C4-2B (cell line): ENCODE measurements around the gene FRK.
A peak's percentile ranks its signal among the peaks of the same experiment; 100 is the strongest.

Experiments
- H3K27ac ChIP-seq: fragments of 450-650 bp; 2 replicates; pipeline ENCODE4 v1.5.1; 2017
- ZFX ChIP-seq: fragments of 450-650 bp; IDR thresholded peaks from 2 replicates; pipeline ENCODE4 v1.6.1; 2017
- TF ChIP-seq, protein P1 (sequence below): fragments of 450-650 bp; conservative IDR thresholded peaks from 2 replicates; pipeline ENCODE4 v1.5.1; 2017; ENCODE audit warnings: mild to moderate bottlenecking

Gene FRK

DNA sequence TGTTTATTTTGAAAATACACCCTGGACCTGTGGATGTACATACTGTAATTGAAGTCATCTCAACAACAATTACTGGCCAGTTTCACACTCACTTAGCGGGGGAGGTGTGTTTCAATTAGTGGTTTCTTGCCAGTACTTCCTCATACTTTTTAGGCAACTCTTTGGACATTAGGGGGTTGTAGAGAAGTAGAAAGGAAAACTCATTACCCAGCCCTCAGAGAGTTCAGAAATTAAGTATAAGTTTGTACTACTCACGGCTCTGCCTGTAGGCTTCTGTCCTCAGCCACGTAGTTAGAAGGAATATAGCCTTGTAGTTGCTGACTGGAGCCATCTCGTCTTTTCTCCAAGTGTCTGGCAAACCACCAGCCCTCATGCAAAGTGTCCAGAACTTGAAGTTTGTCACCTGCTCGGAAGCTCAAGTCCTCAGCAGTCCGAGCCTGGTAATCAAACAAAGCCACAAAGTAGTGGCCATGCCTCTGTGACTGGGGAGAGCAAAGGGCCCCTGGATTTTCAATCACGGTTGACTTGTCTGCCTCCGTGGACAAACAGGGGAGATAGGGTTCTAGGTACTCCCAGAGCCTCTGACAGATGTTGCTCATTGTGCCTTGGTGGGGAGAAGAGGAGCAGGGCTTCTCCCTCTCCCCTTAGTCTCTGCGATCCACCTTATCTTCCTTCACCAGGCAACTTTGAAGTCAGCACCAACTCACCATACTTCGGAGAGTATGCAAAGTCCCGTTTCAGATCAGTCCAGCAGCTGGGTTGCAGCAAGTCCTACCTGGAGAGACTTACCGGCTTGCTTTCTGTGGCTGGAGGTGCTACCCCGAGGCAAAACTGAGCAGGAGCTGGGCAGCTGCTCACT is 749 bp downstream of the FRK start:
- no peak for TF ChIP-seq ZFX
- TF ChIP-seq, protein P1, sequence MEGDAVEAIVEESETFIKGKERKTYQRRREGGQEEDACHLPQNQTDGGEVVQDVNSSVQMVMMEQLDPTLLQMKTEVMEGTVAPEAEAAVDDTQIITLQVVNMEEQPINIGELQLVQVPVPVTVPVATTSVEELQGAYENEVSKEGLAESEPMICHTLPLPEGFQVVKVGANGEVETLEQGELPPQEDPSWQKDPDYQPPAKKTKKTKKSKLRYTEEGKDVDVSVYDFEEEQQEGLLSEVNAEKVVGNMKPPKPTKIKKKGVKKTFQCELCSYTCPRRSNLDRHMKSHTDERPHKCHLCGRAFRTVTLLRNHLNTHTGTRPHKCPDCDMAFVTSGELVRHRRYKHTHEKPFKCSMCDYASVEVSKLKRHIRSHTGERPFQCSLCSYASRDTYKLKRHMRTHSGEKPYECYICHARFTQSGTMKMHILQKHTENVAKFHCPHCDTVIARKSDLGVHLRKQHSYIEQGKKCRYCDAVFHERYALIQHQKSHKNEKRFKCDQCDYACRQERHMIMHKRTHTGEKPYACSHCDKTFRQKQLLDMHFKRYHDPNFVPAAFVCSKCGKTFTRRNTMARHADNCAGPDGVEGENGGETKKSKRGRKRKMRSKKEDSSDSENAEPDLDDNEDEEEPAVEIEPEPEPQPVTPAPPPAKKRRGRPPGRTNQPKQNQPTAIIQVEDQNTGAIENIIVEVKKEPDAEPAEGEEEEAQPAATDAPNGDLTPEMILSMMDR: no peak
- peak overlapping the region; percentile 72 for H3K27ac ChIP-seq

- no peak for TF ChIP-seq ZFX
- TF ChIP-seq, protein P1: no peak
- H3K27ac ChIP-seq: no peak overlapping the region
These were observed 2.9 kb downstream of the FRK start for GRCh38 chr6:116057766-116058165.

DNA sequence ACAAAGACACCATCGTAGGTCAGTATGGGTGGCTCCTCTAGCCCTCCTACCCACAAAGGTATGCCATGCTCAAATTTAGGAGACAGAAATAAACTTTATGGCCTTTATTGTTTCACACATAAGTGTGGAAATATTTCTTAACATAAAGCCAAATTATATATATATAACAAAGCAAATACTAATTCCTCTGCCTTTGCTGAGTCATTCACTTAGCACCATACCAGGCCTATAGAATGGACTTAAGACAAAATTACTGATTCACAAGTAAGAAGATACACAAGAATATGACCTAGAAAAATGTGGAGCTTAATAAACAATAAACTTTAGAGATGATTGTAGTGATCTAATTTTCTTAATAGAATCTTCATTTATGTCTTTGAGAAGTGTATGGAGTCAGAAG is 5.2 kb downstream of the FRK start:
- no peak for TF ChIP-seq ZFX
- TF ChIP-seq, protein P1: no peak
- H3K27ac ChIP-seq: no peak overlapping the region

GRCh38 chr6:116051244-116051643 is 9.4 kb downstream of the FRK start:
- TF ChIP-seq ZFX: no peak
- TF ChIP-seq, protein P1: no peak
- H3K27ac ChIP-seq: no peak overlapping the region

DNA sequence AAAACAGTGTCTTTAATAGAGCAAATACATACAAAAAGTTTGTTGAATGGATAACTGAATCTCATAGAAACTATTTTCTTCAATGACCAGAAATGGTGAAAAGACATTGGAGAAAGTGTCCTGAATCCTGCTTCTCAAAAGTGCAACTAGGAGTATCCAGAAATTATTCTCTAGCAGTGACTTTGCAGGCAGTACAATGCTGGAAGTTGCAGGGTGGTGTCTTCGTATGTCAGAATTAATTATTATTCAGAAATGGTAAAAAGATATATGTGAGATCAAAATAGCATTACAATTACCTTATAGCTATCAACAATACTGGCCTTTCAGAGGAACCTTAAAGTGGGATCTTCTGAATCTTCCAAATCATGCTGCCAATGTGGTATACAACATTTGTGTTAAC is 10.0 kb downstream of the FRK start:
- TF ChIP-seq, protein P1: no peak
- no peak overlapping the region for H3K27ac ChIP-seq

DNA sequence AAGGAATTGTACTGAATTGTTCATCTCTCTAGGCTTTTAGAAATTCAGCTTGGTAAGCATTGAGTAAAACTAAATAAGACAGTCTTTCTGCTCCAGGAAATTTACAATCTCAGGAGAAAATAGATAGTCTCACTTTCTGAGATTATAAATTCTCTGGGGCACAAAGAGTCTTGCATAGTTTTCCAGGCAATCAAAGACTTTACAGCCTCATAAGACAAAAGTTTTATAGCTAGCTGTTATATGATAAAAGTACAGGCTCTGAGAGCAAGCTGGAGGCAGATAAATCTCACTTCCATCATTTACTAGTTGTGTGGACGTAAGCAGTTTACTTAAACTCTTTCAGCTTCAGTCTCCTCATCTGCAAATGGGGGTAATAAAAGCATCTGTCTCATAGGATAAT is 11.4 kb downstream of the FRK start:
- TF ChIP-seq, protein P1: no peak
- TF ChIP-seq ZFX: no peak
- no peak overlapping the region for H3K27ac ChIP-seq

GRCh38 chr6:116047173-116047933 is 13.3 kb downstream of the FRK start:
- TF ChIP-seq, protein P1: no peak
- TF ChIP-seq ZFX: no peak
- H3K27ac ChIP-seq: no peak overlapping the region
